NT2/D1 (cell line): ENCODE measurements around the gene NDFIP1.
"Not testable (repeated sequence)": the region's sequence is repeated elsewhere in the genome, so short reads cannot be mapped to it uniquely, and the experiment has no call there.

ENCODE experiments used
- DNase-seq: peaks from one replicate; pipeline ENCODE4 v3.0.0-alpha.2; 2011; ENCODE audit warnings: low read depth, low spot score
- H3K27me3 ChIP-seq: 2 replicates; pipeline ENCODE4 v1.6.0; 2011; ENCODE audit warnings: mild to moderate bottlenecking; ENCODE audit not compliant: insufficient read length, insufficient read depth
- H3K36me3 ChIP-seq: 2 replicates; pipeline ENCODE4 v1.6.1; 2011; ENCODE audit warnings: mild to moderate bottlenecking, low read length, mixed read lengths; ENCODE audit not compliant: insufficient read depth, insufficient read length
- H3K4me1 ChIP-seq: 2 replicates; pipeline ENCODE4 v1.5.1; 2011; ENCODE audit not compliant: insufficient read depth, insufficient read length
- H3K4me3 ChIP-seq: 2 replicates; pipeline ENCODE4 v1.5.1; 2011; ENCODE audit warnings: low read depth; ENCODE audit not compliant: insufficient read length
- H3K9ac ChIP-seq: 2 replicates; pipeline ENCODE4 v1.6.0; 2011; ENCODE audit warnings: low read depth; ENCODE audit not compliant: insufficient read length
- H3K9me3 ChIP-seq: 2 replicates; pipeline ENCODE4 v1.5.1; 2011; ENCODE audit warnings: mild to moderate bottlenecking, low read length; ENCODE audit not compliant: insufficient read depth
- SUZ12 ChIP-seq: IDR thresholded peaks from 2 replicates; pipeline ENCODE4 v1.6.1; 2011; ENCODE audit not compliant: insufficient read length, insufficient read depth; ENCODE audit errors: extremely low read depth
- YY1 ChIP-seq: IDR thresholded peaks from 2 replicates; pipeline ENCODE4 v1.6.1; 2011; ENCODE audit not compliant: insufficient read length, insufficient read depth
- ZNF274 ChIP-seq: IDR thresholded peaks from 2 replicates; pipeline ENCODE4 v1.6.1; 2011; ENCODE audit warnings: mild to moderate bottlenecking, low read depth, low read length

Gene NDFIP1

DNA sequence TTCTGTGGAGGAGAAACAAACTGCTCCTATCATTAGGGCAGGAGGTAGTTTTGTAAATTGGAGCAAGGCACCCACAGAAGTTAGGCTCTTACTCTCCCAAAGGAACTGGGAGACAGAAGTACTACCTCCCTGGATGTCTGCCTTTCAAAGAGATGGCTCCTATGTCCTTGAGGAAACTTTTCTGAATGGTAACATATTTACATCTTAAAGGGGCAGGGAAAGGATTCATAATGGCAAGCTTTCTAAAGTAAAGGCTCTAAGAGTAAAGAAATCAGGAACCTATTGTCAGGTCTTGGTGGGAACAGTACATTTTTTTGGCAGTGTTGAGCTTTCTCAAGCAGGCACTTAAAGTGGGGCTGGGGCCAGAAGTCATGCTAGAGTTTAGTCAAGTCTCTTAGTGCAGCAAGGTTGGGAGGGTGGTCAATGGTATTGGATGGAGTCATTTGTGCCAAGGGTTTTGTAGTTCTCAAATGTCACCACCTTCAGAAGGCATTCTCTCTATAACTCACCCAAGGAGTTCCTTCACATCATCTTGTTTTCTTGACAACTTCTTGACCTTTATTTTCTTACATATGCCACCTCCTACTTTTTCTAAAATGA, 26.3 kb upstream of the NDFIP1 start:
- no peak overlapping the region for H3K9ac ChIP-seq
- H3K36me3 ChIP-seq: no peaks in the 10 kb centered on the region
- H3K9me3 ChIP-seq: no peaks in the 10 kb centered on the region; the same call in 1 of the 2 replicates
- H3K4me3 ChIP-seq: no peak overlapping the region
- DNase-seq: peak; percentile 48
- no peaks in the 10 kb centered on the region for H3K4me1 ChIP-seq
- TF ChIP-seq YY1 (no peak), ZNF274 (no peak), SUZ12 (no peak)
- H3K27me3 ChIP-seq: no peaks in the 10 kb centered on the region

DNA sequence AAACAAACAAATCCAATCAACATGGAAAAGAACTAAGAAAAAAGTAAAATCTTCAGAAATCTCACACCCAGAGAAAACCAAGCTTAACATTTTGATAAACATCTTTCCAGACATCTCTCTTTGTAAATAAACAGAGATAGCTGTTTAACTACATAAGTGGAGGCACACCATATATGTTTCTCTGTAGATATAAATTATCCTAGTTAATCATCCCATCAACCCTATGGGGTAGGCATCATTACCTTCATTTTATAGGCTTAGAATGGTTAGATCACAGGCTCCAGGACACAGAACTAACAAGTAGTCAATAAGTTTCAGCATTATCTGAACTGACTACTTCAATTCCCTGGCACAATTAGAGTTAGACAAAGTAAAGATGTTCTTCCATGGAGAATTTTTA, 22.4 kb upstream of the NDFIP1 start:
- Histone ChIP-seq H3K4me3 (no peak overlapping the region), H3K9ac (no peak overlapping the region), H3K27me3 (no peaks in the 10 kb centered on the region), H3K9me3 (no peaks in the 10 kb centered on the region), H3K4me1 (no peaks in the 10 kb centered on the region), H3K36me3 (no peaks in the 10 kb centered on the region)
- TF ChIP-seq ZNF274 (no peak), SUZ12 (no peak), YY1 (no peak)
- DNase-seq: no peak

DNA sequence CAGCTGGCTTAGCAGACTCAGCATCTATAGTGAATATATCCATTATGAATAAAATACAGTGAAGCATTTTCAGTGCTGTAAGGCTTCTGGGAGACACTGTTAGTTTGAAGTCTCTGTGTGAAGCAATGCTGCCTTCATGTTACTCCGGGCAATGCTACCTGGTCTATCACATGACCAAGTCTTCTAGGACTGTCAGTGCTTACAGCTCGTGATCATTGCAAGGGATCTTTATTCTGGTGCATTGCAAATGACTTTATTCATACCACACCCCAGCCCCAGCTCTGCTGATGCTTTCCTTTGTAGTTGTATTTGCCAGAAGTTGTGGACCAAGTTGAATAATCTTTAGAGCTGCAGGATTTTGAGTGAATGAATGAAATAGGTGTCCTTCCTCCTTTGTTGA, 21.9 kb upstream of the NDFIP1 start:
- Histone ChIP-seq H3K27me3 (no peaks in the 10 kb centered on the region), H3K9ac (no peak overlapping the region), H3K9me3 (no peaks in the 10 kb centered on the region), H3K4me1 (no peaks in the 10 kb centered on the region), H3K4me3 (no peak overlapping the region), H3K36me3 (no peaks in the 10 kb centered on the region)
- DNase-seq: no peak
- TF ChIP-seq ZNF274: no peak
- no peak for TF ChIP-seq YY1
- no peak for TF ChIP-seq SUZ12

DNA sequence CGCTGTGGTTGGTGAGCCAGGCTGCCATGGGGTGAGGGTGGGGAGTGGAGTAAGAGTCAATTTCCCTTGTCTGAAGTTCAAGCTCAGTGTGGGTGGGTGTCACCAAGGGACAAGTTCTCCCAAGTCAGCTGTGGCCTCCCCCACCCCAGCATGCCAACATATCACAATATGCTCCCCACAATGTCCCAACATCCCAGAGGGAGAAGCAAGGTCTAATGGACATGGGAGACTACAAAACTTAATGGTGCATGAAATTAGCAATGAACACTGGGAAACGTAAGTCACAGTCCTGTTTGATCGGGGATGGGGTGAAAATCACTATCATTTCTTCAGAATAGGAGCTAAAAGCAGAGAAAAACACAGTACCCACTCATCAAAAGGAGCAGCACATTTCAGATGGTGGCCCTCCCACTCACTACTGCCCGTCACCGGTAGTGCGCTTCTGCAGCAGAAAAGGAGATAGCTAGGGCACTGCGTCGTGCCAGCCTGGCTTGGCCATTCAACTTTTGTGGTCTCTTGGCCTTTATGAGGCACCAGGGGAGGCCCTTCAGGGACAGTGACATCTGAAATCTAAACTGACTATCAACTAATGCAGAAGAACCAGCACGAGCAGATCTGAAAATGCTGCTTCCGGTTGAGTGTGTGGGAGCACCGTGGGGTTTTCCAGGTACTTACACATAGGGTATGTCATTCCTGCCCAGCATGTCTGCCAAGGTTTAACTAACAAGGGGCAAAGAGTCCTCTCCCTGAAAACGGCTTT, 20.5 kb upstream of the NDFIP1 start:
- Histone ChIP-seq H3K36me3 (no peaks in the 10 kb centered on the region), H3K9ac (no peak overlapping the region), H3K4me3 (no peak overlapping the region), H3K4me1 (no peaks in the 10 kb centered on the region), H3K9me3 (no peaks in the 10 kb centered on the region), H3K27me3 (no peaks in the 10 kb centered on the region)
- TF ChIP-seq YY1 (no peak), SUZ12 (no peak), ZNF274 (no peak)
- DNase-seq: no peak

DNA sequence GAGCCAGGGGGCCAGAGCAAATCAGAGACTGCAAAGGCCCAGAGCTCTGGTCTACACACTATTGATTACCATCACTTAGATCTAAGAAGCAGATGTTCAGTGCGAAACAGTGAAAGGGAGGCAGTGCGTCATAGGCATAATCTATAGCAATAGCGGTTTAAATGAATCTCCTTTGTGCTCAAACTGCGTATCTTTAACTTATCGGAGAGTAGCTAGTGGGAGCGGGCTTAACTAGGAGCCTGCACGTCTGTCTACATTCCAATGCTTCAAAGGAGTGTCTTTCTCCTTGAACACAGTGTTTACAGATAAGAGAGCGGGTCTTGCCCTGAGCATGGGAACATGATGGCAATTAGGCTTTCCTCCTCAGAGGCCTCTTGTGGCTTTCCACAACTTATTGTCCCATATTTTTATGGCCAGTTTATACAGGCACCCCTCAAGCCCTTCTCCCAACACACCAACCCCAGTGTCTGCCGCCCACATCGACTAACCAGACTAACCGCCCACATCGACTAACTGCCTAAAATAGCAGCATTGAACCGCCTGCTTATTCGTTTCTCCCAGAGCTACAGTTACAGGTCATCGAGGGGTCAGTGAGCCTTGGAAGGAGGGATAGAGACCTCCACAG, 19.6 kb upstream of the NDFIP1 start:
- not testable (repeated sequence) for H3K36me3 ChIP-seq, H3K9ac ChIP-seq, H3K27me3 ChIP-seq, H3K4me3 ChIP-seq, H3K9me3 ChIP-seq, H3K4me1 ChIP-seq, DNase-seq

DNA sequence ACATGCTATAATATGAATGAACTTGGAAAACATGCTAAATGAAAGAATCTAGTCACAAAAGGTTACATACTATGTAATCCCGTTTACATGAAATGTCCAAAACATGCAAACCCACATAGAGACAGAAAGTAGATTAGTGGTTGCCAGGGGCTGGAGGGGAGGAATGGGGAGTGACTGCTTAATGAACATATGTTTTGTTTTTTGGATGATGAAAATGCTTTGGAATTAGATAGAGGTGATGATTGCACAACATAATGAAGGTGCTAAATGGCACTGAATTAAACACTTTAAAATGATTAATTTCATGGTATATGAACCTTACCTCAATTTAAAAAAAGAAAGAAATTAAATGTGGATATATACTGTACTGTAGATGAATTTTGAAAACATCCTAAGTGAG, 17.6 kb upstream of the NDFIP1 start:
- TF ChIP-seq SUZ12 (no peak), ZNF274 (no peak), YY1 (no peak)
- H3K9me3 ChIP-seq: no peaks in the 10 kb centered on the region
- H3K27me3 ChIP-seq: no peaks in the 10 kb centered on the region
- H3K36me3 ChIP-seq: no peaks in the 10 kb centered on the region
- no peak overlapping the region for H3K9ac ChIP-seq
- H3K4me1 ChIP-seq: no peaks in the 10 kb centered on the region
- no peak for DNase-seq
- no peak overlapping the region for H3K4me3 ChIP-seq

DNA sequence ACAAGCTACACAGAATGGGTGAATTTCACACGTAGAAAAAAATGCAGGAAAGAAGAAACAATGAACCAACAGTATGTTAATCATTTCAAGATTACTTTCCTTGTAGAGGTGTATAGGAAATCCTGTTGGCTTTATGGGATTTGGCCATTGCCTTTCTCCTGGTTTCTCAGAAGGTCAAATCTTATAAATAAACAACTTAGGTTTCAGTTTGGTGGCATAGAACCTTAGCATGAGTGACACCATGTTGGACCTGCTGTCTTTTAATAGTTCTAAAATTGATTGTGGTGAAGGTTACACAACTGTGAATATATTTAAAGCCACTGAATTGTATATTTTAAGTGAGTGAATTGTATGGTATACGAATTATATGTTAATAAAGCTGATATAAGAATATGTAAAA, 16.7 kb upstream of the NDFIP1 start:
- no peak for TF ChIP-seq YY1
- TF ChIP-seq SUZ12: no peak
- no peak for TF ChIP-seq ZNF274
- Histone ChIP-seq H3K4me1 (no peaks in the 10 kb centered on the region), H3K4me3 (no peak overlapping the region), H3K9ac (no peak overlapping the region), H3K9me3 (no peaks in the 10 kb centered on the region), H3K27me3 (no peaks in the 10 kb centered on the region), H3K36me3 (no peaks in the 10 kb centered on the region)
- no peak for DNase-seq
